ENCODE results near the gene TNNI3. TPM values are rescaled to one million over a fixed set of nuclear protein-coding genes. Genes with fewer than 3 reads are reported as not detected.

The TNNI3 gene
- total and polyA plus RNA-seq, 4 donors, result 1.2 to 4.8 (median 3.3) TPM

DNA sequence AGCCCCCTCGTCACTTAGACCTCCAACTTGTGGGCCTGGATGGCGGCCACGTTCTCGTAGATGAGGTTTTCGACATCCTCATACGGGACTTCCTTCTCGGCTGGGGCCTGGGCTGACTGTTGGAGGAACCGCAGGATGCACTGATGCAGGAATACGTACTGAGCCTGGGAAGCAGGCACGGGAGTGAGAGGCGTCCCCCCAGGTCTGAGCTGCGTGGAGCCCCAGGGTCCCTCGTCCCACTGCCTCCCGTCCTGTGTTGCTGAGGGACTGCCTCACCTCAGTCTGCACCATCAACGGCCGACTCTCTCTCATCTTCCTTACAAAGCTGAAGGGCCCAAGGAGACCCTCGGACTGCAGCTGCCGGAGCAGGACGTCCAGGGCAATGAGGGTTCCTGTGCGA lies 24.2 kb upstream of the TNNI3 start:
- Histone ChIP-seq H3K27ac (ENCODE audit: low read depth in 1 of 2, low read length in 1 of 2) (no peak overlapping the region), H3K4me1 (ENCODE audit: control insufficient read depth in 5 of 5, insufficient read depth in 5 of 5, low read length in 5 of 5) (peaks cover 0 to 9% (median 0%) of the 10 kb centered on the region in 5 donors), H3K9ac (ENCODE audit: insufficient read depth in 1 of 2, low read length in 2 of 2) (no peak overlapping the region), H3K4me3 (no peak overlapping the region), H3K9me3 (ENCODE audit: control insufficient read depth in 4 of 4, insufficient read depth in 3 of 4, low read length in 3 of 4) (peaks cover 0 to 6% (median 0%) of the 10 kb centered on the region in 4 donors), H3K27me3 (ENCODE audit: control insufficient read depth in 3 of 3, insufficient read depth in 3 of 3, low read length in 2 of 3) (peaks cover 12 to 39% (median 36%) of the 10 kb centered on the region in 3 donors), H3K36me3 (ENCODE audit: control insufficient read depth in 4 of 4, insufficient read depth in 4 of 4, low read length in 4 of 4) (no peaks in the 10 kb centered on the region)
- DNase-seq (no peak), ATAC-seq (ENCODE audit: insufficient read depth, low FRiP score) (no peak)
- TF ChIP-seq, protein P1, sequence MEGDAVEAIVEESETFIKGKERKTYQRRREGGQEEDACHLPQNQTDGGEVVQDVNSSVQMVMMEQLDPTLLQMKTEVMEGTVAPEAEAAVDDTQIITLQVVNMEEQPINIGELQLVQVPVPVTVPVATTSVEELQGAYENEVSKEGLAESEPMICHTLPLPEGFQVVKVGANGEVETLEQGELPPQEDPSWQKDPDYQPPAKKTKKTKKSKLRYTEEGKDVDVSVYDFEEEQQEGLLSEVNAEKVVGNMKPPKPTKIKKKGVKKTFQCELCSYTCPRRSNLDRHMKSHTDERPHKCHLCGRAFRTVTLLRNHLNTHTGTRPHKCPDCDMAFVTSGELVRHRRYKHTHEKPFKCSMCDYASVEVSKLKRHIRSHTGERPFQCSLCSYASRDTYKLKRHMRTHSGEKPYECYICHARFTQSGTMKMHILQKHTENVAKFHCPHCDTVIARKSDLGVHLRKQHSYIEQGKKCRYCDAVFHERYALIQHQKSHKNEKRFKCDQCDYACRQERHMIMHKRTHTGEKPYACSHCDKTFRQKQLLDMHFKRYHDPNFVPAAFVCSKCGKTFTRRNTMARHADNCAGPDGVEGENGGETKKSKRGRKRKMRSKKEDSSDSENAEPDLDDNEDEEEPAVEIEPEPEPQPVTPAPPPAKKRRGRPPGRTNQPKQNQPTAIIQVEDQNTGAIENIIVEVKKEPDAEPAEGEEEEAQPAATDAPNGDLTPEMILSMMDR (IDR thresholded peaks at IDR 0.05; ENCODE audit: control extremely low read depth, extremely low read depth), result no peak
- WGBS, 2 donors, result 63 to 65% methylated on average over 20 of the region's 20 CpGs

DNA sequence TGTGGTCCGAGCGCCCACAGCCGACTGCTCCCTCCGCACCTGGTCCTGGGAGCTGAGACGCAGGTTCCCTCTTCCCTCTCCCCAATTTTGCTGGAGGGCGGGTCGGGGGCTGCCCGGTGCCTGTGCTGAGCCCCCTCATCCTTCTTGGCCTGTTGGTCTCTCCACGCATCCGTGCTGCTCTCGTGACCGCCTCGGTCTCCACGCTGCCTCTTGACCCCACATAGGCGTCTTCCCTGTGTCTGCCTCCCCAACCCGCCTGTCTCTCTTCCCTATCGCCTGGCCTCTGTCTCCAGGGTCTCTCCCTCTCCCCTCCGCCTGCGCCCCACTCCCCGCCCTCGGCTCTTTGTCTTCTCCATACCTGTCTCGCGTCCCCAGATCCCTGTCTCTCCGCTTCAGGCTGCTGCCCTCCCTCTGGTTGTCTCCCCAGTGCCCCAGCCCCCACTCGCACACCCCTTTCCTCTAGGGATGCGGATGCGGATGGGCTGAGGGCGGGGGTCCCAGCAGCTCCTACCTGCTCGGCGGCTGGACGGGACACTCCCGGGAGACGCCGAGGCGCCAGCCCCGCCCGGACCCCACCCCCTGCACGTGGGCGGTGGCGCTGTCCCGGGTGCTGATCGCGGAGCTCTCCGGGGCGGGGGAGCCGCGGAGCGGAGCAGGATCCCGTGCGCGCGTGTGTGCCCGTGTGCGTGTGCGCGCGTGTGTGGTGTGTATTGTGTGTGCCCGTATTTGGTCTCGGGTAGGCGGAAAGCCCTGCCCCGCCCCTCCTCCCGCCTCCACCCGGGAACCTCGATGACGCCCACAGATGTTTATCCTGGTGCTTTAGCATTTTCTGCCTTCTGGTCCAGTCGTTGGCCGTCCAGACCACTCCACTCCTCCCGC lies 22.3 kb upstream of the TNNI3 start, which contains the start of gene SYT5:
TSS of gene SYT5 (minus strand) at position 684 of the 879 bp plus-strand sequence. CDS start 1,248 bp downstream, outside the sequence.
- H3K9ac ChIP-seq (ENCODE audit: insufficient read depth in 1 of 2, low read length in 2 of 2), result no peak within 1 kb of the TSS
- H3K27me3 ChIP-seq (ENCODE audit: control insufficient read depth in 3 of 3, insufficient read depth in 3 of 3, low read length in 2 of 3), result peaks cover 9 to 55% (median 37%) of the 10 kb centered on the region in 3 donors

DNA sequence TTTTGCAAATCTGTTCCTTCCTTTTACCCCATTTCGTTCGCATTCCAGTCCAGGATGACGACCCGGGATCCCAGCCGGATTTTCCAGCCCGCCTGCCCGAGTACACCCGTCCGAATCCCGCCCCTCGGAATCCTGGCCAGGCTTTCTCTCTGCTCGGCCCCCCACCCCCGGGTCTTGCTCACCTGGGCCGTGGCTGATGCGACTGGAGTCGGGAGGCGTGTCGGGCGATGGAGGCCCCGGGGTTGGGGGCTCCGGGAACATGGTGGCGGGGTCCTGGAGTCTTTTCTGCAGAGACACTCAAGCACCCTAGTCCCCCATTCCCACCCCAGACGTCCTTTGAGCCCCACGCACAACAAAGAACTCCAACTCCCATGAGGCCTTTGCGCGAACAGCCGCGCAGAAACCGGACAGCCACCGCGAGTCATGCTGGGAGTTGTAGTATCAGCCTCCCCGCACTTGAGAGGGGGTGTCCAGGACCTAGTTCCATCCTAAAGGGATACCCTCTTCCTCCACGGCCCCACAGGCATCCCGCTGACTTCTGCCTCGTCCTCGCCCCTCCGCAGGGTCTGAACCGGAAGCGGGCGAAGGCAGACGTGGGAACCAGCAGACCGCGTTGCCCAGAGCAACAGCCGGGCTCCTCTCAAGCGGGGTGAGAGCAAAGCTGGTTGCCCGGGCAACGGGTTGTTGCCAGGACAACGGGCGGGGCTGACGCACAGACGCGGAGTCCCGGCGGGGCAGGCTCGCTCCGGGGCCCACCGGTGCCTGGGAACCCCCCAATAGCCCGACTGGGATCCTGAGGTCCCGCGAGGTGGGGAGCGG lies 21.5 kb upstream of the TNNI3 start:
- Histone ChIP-seq H3K9me3 (ENCODE audit: control insufficient read depth in 4 of 4, insufficient read depth in 3 of 4, low read length in 3 of 4) (peaks cover 0 to 11% (median 0%) of the 10 kb centered on the region in 4 donors), H3K27ac (ENCODE audit: low read depth in 1 of 2, low read length in 1 of 2) (no peak overlapping the region), H3K36me3 (ENCODE audit: control insufficient read depth in 4 of 4, insufficient read depth in 4 of 4, low read length in 4 of 4) (no peaks in the 10 kb centered on the region), H3K4me3 (no peak overlapping the region), H3K4me1 (ENCODE audit: control insufficient read depth in 5 of 5, insufficient read depth in 5 of 5, low read length in 5 of 5) (peaks cover 0 to 9% (median 0%) of the 10 kb centered on the region in 5 donors), H3K27me3 (ENCODE audit: control insufficient read depth in 3 of 3, insufficient read depth in 3 of 3, low read length in 2 of 3) (peaks cover 9 to 63% (median 42%) of the 10 kb centered on the region in 3 donors), H3K9ac (ENCODE audit: insufficient read depth in 1 of 2, low read length in 2 of 2) (no peak overlapping the region)
- 4% methylated on average over 60 to 61 of the region's 61 CpGs for WGBS, 2 donors
- TF ChIP-seq, protein P1 (IDR thresholded peaks at IDR 0.05; ENCODE audit: control extremely low read depth, extremely low read depth), result no peak
- DNase-seq (peak; percentile 69 to 86 (median 81)), ATAC-seq (ENCODE audit: insufficient read depth, low FRiP score) (no peak)

More for the DNA sequence above, 22.3 kb upstream of the TNNI3 start, which contains the start of gene SYT5:
- DNase-seq, result peak in 2 of 3 donors; percentile 22 to 50
- Histone ChIP-seq H3K36me3 (ENCODE audit: control insufficient read depth in 4 of 4, insufficient read depth in 4 of 4, low read length in 4 of 4) (no peaks in the 10 kb centered on the region), H3K4me3 (no peak within 1 kb of the TSS), H3K9me3 (ENCODE audit: control insufficient read depth in 4 of 4, insufficient read depth in 3 of 4, low read length in 3 of 4) (peaks cover 0 to 6% (median 0%) of the 10 kb centered on the region in 4 donors), H3K4me1 (ENCODE audit: control insufficient read depth in 5 of 5, insufficient read depth in 5 of 5, low read length in 5 of 5) (peaks cover 0 to 9% (median 0%) of the 10 kb centered on the region in 5 donors), H3K27ac (ENCODE audit: low read depth in 1 of 2, low read length in 1 of 2) (no peak within 1 kb of the TSS)
- 2 to 3% methylated on average over 51 to 68 of the region's 68 CpGs for WGBS, 2 donors
- no peak for ATAC-seq (ENCODE audit: insufficient read depth, low FRiP score)
- TF ChIP-seq, protein P1 (IDR thresholded peaks at IDR 0.05; ENCODE audit: control extremely low read depth, extremely low read depth), result no peak

Measured in lung (tissue), 12 donors.